ENCODE data around the gene RYR2.

The RYR2 gene

GRCh38 chr1:237316352-237316751, 274.4 kb downstream of the RYR2 start:
- Histone ChIP-seq H3K4me2 (ENCODE audit: low read length) (no peak overlapping the region), H3K36me3 (replicated peaks; ENCODE audit: low read depth, low read length) (no peaks in the 10 kb centered on the region), H3K4me1 (ENCODE audit: low read length) (no peaks in the 10 kb centered on the region), H3K9ac (ENCODE audit: low read length) (no peak overlapping the region), H3K27me3 (ENCODE audit: low read depth, low read length) (peaks cover 5% of the 10 kb centered on the region; the same call in 1 of the 2 replicates), H4K20me1 (ENCODE audit: insufficient read depth, low read length) (no peaks in the 10 kb centered on the region), H3K79me2 (ENCODE audit: low read length) (no peaks in the 10 kb centered on the region), H3K9me3 (ENCODE audit: insufficient read depth, low read length) (no peaks in the 10 kb centered on the region), H2AFZ (ENCODE audit: low read depth, low read length) (no peak overlapping the region), H3K27ac (ENCODE audit: low read length) (no peak overlapping the region), H3K4me3 (ENCODE audit: low read length) (no peak overlapping the region)
- TF ChIP-seq EZH2phosphoT487 (IDR thresholded peaks at IDR 0.05; ENCODE audit: low read depth), result no peak
- TF ChIP-seq, protein P1, sequence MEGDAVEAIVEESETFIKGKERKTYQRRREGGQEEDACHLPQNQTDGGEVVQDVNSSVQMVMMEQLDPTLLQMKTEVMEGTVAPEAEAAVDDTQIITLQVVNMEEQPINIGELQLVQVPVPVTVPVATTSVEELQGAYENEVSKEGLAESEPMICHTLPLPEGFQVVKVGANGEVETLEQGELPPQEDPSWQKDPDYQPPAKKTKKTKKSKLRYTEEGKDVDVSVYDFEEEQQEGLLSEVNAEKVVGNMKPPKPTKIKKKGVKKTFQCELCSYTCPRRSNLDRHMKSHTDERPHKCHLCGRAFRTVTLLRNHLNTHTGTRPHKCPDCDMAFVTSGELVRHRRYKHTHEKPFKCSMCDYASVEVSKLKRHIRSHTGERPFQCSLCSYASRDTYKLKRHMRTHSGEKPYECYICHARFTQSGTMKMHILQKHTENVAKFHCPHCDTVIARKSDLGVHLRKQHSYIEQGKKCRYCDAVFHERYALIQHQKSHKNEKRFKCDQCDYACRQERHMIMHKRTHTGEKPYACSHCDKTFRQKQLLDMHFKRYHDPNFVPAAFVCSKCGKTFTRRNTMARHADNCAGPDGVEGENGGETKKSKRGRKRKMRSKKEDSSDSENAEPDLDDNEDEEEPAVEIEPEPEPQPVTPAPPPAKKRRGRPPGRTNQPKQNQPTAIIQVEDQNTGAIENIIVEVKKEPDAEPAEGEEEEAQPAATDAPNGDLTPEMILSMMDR (IDR thresholded peaks at IDR 0.05; ENCODE audit: low read depth, low read length), result no peak

- Histone ChIP-seq H3K79me2 (ENCODE audit: low read length) (no peaks in the 10 kb centered on the region), H3K36me3 (replicated peaks; ENCODE audit: low read depth, low read length) (no peaks in the 10 kb centered on the region), H2AFZ (ENCODE audit: low read depth, low read length) (no peak overlapping the region), H3K27me3 (ENCODE audit: low read depth, low read length) (peaks cover 10% of the 10 kb centered on the region; the same call in 1 of the 2 replicates), H3K4me3 (ENCODE audit: low read length) (no peak overlapping the region), H3K4me2 (ENCODE audit: low read length) (no peak overlapping the region), H3K27ac (ENCODE audit: low read length) (no peak overlapping the region), H3K9ac (ENCODE audit: low read length) (no peak overlapping the region), H4K20me1 (ENCODE audit: insufficient read depth, low read length) (no peaks in the 10 kb centered on the region), H3K4me1 (ENCODE audit: low read length) (no peaks in the 10 kb centered on the region), H3K9me3 (ENCODE audit: insufficient read depth, low read length) (no peaks in the 10 kb centered on the region)
- no peak for TF ChIP-seq EZH2phosphoT487 (IDR thresholded peaks at IDR 0.05; ENCODE audit: low read depth)
- TF ChIP-seq, protein P1 (IDR thresholded peaks at IDR 0.05; ENCODE audit: low read depth, low read length), result no peak
Measured at GRCh38 chr1:237318748-237319147, 276.8 kb downstream of the RYR2 start.

- no peaks in the 10 kb centered on the region for H3K9me3 ChIP-seq (ENCODE audit: insufficient read depth, low read length)
- peaks cover 20% of the 10 kb centered on the region for H3K27me3 ChIP-seq (ENCODE audit: low read depth, low read length)
- H3K27ac ChIP-seq (ENCODE audit: low read length), result no peak overlapping the region
- no peaks in the 10 kb centered on the region for H3K79me2 ChIP-seq (ENCODE audit: low read length)
- no peaks in the 10 kb centered on the region for H3K36me3 ChIP-seq (replicated peaks; ENCODE audit: low read depth, low read length)
- H3K4me2 ChIP-seq (ENCODE audit: low read length), result no peak overlapping the region
- H3K4me1 ChIP-seq (ENCODE audit: low read length), result no peaks in the 10 kb centered on the region
- TF ChIP-seq EZH2phosphoT487 (IDR thresholded peaks at IDR 0.05; ENCODE audit: low read depth), result no peak
- TF ChIP-seq, protein P1 (IDR thresholded peaks at IDR 0.05; ENCODE audit: low read depth, low read length), result no peak
- no peaks in the 10 kb centered on the region for H4K20me1 ChIP-seq (ENCODE audit: insufficient read depth, low read length)
- no peak overlapping the region for H3K4me3 ChIP-seq (ENCODE audit: low read length)
- H3K9ac ChIP-seq (ENCODE audit: low read length), result no peak overlapping the region
- no peak overlapping the region for H2AFZ ChIP-seq (ENCODE audit: low read depth, low read length)
Measured at GRCh38 chr1:237320890-237321289, 278.9 kb downstream of the RYR2 start.

DNA sequence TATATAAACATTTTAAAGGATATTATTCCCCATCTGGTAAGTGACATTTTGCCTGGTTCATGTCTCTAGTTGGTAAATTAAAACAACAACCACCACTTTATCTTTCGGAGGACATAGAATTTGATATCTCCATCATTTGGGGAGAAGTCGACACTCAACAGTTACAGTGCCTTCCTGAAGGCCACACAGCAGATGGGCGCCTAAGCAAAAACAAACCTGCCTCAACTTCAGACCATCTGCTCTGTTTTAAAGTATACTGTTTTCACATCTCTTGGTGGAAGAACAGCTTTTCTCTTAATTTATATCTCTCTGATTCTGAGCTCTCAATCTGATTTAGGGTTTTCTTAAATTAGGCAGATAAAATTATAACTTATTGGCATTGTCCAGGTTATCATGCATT, 282.2 kb downstream of the RYR2 start:
- Histone ChIP-seq H3K36me3 (replicated peaks; ENCODE audit: low read depth, low read length) (no peaks in the 10 kb centered on the region), H3K4me3 (ENCODE audit: low read length) (no peak overlapping the region), H3K4me1 (ENCODE audit: low read length) (no peaks in the 10 kb centered on the region), H3K9me3 (ENCODE audit: insufficient read depth, low read length) (no peaks in the 10 kb centered on the region), H2AFZ (ENCODE audit: low read depth, low read length) (no peak overlapping the region), H3K27ac (ENCODE audit: low read length) (no peak overlapping the region), H3K79me2 (ENCODE audit: low read length) (no peaks in the 10 kb centered on the region), H3K9ac (ENCODE audit: low read length) (no peak overlapping the region), H3K4me2 (ENCODE audit: low read length) (no peak overlapping the region), H3K27me3 (ENCODE audit: low read depth, low read length) (peaks cover 27% of the 10 kb centered on the region), H4K20me1 (ENCODE audit: insufficient read depth, low read length) (no peaks in the 10 kb centered on the region)
- TF ChIP-seq EZH2phosphoT487 (IDR thresholded peaks at IDR 0.05; ENCODE audit: low read depth), result no peak
- TF ChIP-seq, protein P1 (IDR thresholded peaks at IDR 0.05; ENCODE audit: low read depth, low read length), result no peak

Measured in OCI-LY3 (cell line).